LNCaP clone FGC (cell line): ENCODE data around the gene PAX9.

ENCODE experiments used
- DNase-seq: peaks from one replicate; pipeline ENCODE4 v3.0.0-alpha.2; 2011; ENCODE audit warnings: low read depth
- H3K4me3 ChIP-seq: 2 replicates; pipeline ENCODE4 v1.5.1; 2011; ENCODE audit warnings: mild to moderate bottlenecking, low read depth, low read length, control low read depth
- CTCF ChIP-seq: IDR thresholded peaks from 2 replicates; pipeline ENCODE4 v1.5.1; 2012; ENCODE audit warnings: mild to moderate bottlenecking; ENCODE audit not compliant: control insufficient read depth, insufficient read depth; ENCODE audit errors: extremely low read depth

The PAX9 gene

GRCh38 chr14:36724162-36724561 lies 62.5 kb downstream of the PAX9 start:
- no peak for TF ChIP-seq CTCF
- no peak overlapping the region for H3K4me3 ChIP-seq
- no peak for DNase-seq

GRCh38 chr14:36726128-36726527 lies 64.5 kb downstream of the PAX9 start:
- TF ChIP-seq CTCF = no peak
- DNase-seq = no peak

More at GRCh38 chr14:36726128-36726527, 64.5 kb downstream of the PAX9 start:
- no peak overlapping the region for H3K4me3 ChIP-seq
